Activated naive CD4-positive, alpha-beta T cell treated with anti-CD3 and anti-CD28 coated beads, Interleukin-2, amount 50 U/mL, for 16 hours (primary cell): ENCODE measurements around the gene IFIT1B.

ENCODE experiments used
- DNase-seq: peaks from one replicate; pipeline ENCODE4 v3.0.0-alpha.2; 2020

Gene IFIT1B

GRCh38 chr10:89414146-89414878 is 36.5 kb downstream of the IFIT1B start, which contains the start of gene IFIT5:
TSS of gene IFIT5 (plus strand) at chr10:89414568. CDS start at chr10:89414799, 231 bp downstream.
- peak; percentile 66 for DNase-seq

GRCh38 chr10:89414879-89415821 is 37.3 kb downstream of the IFIT1B start:
- peak; percentile 51 for DNase-seq

GRCh38 chr10:89416465-89416864 is 38.6 kb downstream of the IFIT1B start:
- DNase-seq = no peak

GRCh38 chr10:89419548-89419947 is 41.7 kb downstream of the IFIT1B start:
- DNase-seq = no peak

- DNase-seq = no peak
Measured at GRCh38 chr10:89421018-89421476, 43.2 kb downstream of the IFIT1B start.

- no peak for DNase-seq
Measured at GRCh38 chr10:89425000-89425399, 47.1 kb downstream of the IFIT1B start.

GRCh38 chr10:89426230-89426868 is 48.5 kb downstream of the IFIT1B start:
- no peak for DNase-seq

GRCh38 chr10:89427629-89428028 is 49.8 kb downstream of the IFIT1B start:
- no peak for DNase-seq

GRCh38 chr10:89428877-89429276 is 51.0 kb downstream of the IFIT1B start:
- DNase-seq = no peak

- no peak for DNase-seq
Measured at GRCh38 chr10:89431977-89432376, 54.1 kb downstream of the IFIT1B start.
